ENCODE data around the gene RABIF.
A peak's percentile ranks its signal among the peaks of the same experiment; 100 is the strongest.

RABIF gene

DNA sequence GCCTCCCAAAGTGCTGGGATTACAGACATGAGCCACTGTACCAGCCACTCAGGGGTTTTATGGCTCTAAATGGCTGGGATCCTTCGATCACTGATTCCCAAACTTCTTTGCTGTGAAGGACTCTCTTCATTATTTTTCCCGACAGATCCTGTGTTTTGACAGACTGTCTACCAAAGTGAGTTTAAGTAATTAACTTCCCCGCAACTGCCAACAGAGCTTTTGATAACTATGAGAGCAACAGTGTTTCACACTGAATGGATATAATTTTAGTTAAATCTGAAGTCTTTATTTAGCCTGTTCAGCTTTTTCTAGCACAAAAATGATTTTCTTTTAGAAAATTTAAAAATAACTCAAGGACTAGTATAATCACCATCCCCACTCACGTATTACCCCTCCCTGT lies 12.6 kb upstream of the RABIF start:
- no peaks in the 10 kb centered on the region for H3K27me3 Mint-ChIP-seq
- no peak overlapping the region for H3K4me3 Mint-ChIP-seq
- no peaks in the 10 kb centered on the region for H3K9me3 Mint-ChIP-seq
- no peaks in the 10 kb centered on the region for H3K4me1 Mint-ChIP-seq
- no peak overlapping the region for H3K27ac Mint-ChIP-seq
- no peak for ATAC-seq
- peaks cover 47% of the 10 kb centered on the region for H3K36me3 Mint-ChIP-seq

- no peaks in the 10 kb centered on the region for H3K27me3 Mint-ChIP-seq
- no peak overlapping the region for H3K27ac Mint-ChIP-seq
- H3K4me1 Mint-ChIP-seq = peaks cover 8% of the 10 kb centered on the region
- H3K36me3 Mint-ChIP-seq = peaks cover 46% of the 10 kb centered on the region
- ATAC-seq = no peak
- H3K9me3 Mint-ChIP-seq = no peaks in the 10 kb centered on the region
- H3K4me3 Mint-ChIP-seq = no peak overlapping the region
These were observed 3.6 kb upstream of the RABIF start for GRCh38 chr1:202892501-202892900.

- ATAC-seq = no peak
- Mint-ChIP-seq H3K4me3 (no peak overlapping the region), H3K4me1 (peaks cover 9% of the 10 kb centered on the region), H3K27ac (no peak overlapping the region), H3K9me3 (no peaks in the 10 kb centered on the region), H3K27me3 (no peaks in the 10 kb centered on the region), H3K36me3 (peaks cover 34% of the 10 kb centered on the region)
These were observed 1.4 kb upstream of the RABIF start for GRCh38 chr1:202890392-202890791.

- no peaks in the 10 kb centered on the region for H3K9me3 Mint-ChIP-seq
- ATAC-seq = no peak
- H3K27ac Mint-ChIP-seq = peak overlapping the region; percentile 79
- H3K27me3 Mint-ChIP-seq = no peaks in the 10 kb centered on the region
- peak overlapping the region; percentile 81 for H3K4me3 Mint-ChIP-seq
- peaks cover 15% of the 10 kb centered on the region for H3K36me3 Mint-ChIP-seq
- peaks cover 15% of the 10 kb centered on the region for H3K4me1 Mint-ChIP-seq
These were observed 773 bp downstream of the RABIF start for GRCh38 chr1:202888221-202888530.

DNA sequence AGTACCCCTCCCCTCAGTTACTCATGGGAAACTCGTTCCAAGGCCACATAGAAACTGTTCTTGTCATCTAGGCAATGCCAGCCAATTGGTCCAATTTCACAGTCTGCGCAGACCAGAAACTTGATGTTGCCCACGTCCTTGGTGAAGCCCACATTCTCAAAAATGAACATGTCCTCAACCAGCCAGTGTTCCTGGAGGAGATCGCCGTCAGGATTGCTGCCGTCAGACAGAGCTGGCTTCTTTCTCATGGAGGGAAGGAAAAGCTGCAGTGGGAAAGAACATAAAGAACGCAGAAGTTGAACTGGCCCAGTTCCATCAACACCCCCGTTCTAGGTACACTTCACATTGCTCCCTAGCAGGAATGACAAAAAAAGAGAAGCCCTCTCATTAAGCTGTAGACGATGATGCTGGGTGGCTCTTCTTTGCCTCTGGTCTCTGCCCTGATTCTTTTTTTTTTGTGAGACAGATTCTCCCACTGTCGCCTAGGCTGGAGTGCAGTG lies 7.9 kb downstream of the RABIF start:
- no peak overlapping the region for H3K4me3 Mint-ChIP-seq

GRCh38 chr1:202880062-202880461 lies 8.9 kb downstream of the RABIF start:
- Mint-ChIP-seq H3K36me3 (peaks cover 28% of the 10 kb centered on the region), H3K9me3 (no peaks in the 10 kb centered on the region), H3K4me1 (peaks cover 8% of the 10 kb centered on the region), H3K4me3 (no peak overlapping the region), H3K27me3 (no peaks in the 10 kb centered on the region), H3K27ac (no peak overlapping the region)
- ATAC-seq = no peak

More for the DNA sequence above, 7.9 kb downstream of the RABIF start:
- Mint-ChIP-seq H3K27ac (no peak overlapping the region), H3K9me3 (no peaks in the 10 kb centered on the region), H3K27me3 (no peaks in the 10 kb centered on the region), H3K36me3 (peaks cover 26% of the 10 kb centered on the region), H3K4me1 (peaks cover 8% of the 10 kb centered on the region)
- no peak for ATAC-seq

DNA sequence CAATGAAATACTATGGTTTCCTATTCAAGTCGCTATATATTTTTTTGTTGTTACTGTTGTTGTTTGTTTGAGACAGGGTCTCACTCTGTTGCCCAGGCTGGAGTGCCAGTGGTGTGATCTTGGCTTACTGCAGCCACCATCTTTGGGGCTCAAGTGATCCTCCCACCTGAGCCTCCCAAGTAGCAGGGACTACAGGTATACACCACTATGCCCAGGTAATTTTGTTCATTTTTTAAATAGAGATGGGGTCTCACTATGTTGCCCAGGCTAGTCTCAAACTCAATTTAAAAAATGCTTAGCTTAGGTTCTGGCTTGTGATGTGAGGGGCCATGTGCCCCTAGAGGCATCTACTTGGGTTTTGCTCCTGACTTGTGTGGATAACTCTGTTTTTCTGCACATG lies 9.8 kb downstream of the RABIF start:
- Mint-ChIP-seq H3K4me3 (no peak overlapping the region), H3K27ac (no peak overlapping the region), H3K4me1 (peaks cover 8% of the 10 kb centered on the region), H3K36me3 (peaks cover 28% of the 10 kb centered on the region), H3K27me3 (no peaks in the 10 kb centered on the region), H3K9me3 (no peaks in the 10 kb centered on the region)
- ATAC-seq = no peak

DNA sequence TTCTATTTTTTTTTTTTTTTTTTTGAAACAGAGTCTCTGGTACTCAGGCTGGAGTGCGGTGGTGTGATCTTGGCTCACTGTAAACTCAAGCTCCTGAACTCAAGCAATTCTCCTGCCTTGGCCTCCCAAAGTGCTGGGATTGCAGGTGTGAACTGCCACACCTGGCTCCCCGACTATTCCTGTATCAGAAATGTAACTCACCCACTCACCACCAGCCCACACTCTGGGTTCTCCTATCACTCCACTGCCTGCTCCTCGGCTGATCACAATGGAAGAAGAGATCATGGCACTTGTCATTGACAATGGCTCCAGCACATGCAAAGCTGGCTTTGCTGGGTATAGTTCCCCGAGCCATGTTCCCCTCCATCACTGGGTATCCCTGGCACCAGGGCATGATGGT lies 15.9 kb downstream of the RABIF start:
- Mint-ChIP-seq H3K4me3 (no peak overlapping the region), H3K27me3 (peaks cover 15% of the 10 kb centered on the region), H3K4me1 (no peaks in the 10 kb centered on the region), H3K36me3 (peaks cover 7% of the 10 kb centered on the region), H3K27ac (no peak overlapping the region), H3K9me3 (no peaks in the 10 kb centered on the region)
- no peak for ATAC-seq

DNA sequence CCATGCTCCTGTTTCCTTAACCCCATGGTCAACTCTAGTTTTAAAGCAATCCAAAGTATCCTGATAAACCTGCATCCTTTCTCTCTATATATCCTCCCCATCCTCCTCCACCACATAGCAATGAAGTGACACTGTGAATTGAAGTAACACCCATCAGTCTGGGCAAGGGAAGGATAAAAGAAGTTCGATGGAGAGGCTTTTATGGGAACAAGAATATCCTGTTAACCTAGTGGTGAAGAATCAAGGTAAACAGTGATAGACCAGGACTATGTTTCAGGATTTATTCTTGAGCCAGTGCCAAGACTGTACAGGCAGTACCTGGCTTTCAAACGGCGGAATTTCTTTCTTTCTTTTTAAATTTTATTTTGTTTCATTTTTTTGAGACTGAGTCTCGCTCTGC lies 17.6 kb downstream of the RABIF start:
- Mint-ChIP-seq H3K27ac (no peak overlapping the region), H3K9me3 (no peaks in the 10 kb centered on the region), H3K4me3 (no peak overlapping the region), H3K36me3 (peaks cover 5% of the 10 kb centered on the region), H3K4me1 (no peaks in the 10 kb centered on the region), H3K27me3 (peaks cover 23% of the 10 kb centered on the region)
- ATAC-seq = no peak

GRCh38 chr1:202862679-202863560 lies 26.0 kb downstream of the RABIF start:
- H3K27me3 Mint-ChIP-seq = peaks cover 33% of the 10 kb centered on the region
- no peaks in the 10 kb centered on the region for H3K36me3 Mint-ChIP-seq
- no peak overlapping the region for H3K4me3 Mint-ChIP-seq
- peaks cover 17% of the 10 kb centered on the region for H3K4me1 Mint-ChIP-seq
- ATAC-seq = no peak
- no peaks in the 10 kb centered on the region for H3K9me3 Mint-ChIP-seq
- no peak overlapping the region for H3K27ac Mint-ChIP-seq

- Mint-ChIP-seq H3K9me3 (no peaks in the 10 kb centered on the region), H3K27ac (no peak overlapping the region), H3K4me1 (peaks cover 17% of the 10 kb centered on the region), H3K4me3 (peak overlapping the region; percentile 92), H3K36me3 (no peaks in the 10 kb centered on the region), H3K27me3 (peaks cover 27% of the 10 kb centered on the region)
- peak; percentile 93 for ATAC-seq
These were observed 27.4 kb downstream of the RABIF start for GRCh38 chr1:202861420-202862132.

GRCh38 chr1:202860744-202861419 lies 28.1 kb downstream of the RABIF start:
- Mint-ChIP-seq H3K27ac (no peak overlapping the region), H3K4me3 (peak overlapping the region; percentile 92), H3K36me3 (no peaks in the 10 kb centered on the region), H3K9me3 (no peaks in the 10 kb centered on the region), H3K4me1 (peaks cover 17% of the 10 kb centered on the region), H3K27me3 (peaks cover 20% of the 10 kb centered on the region)
- ATAC-seq = peak; percentile 60

DNA sequence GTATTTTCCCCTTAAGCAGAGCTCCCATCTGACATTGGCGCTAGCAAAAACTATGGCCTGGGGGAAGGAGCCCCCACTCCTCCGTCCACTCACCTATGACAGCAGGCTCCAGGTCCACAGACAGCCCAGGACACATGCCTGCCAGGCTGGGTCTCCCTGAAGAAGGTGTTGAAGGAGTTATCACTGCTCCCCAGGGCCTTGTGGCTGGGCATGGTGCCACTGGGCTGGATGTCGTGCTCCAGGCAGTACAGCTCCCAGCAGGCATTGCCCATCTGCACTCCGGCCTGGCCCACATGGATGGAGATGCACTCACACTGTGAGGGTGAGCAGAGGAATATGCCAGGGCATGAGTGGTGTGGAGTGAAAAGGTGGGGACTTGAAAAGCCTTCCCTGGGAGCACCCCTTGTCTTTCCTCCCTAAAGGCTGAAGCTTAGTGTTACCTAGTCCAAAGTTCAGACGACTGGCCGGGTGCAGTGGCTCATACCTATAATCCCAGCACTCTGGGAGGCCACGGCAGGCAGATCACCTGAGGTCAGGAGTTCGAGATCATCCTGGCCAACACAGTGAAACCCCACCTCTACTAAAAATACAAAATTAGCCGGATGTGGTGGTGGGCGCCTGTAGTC lies 30.0 kb downstream of the RABIF start:
- peaks cover 17% of the 10 kb centered on the region for H3K4me1 Mint-ChIP-seq
- H3K27ac Mint-ChIP-seq = no peak overlapping the region
- no peaks in the 10 kb centered on the region for H3K36me3 Mint-ChIP-seq
- no peak for ATAC-seq
- H3K27me3 Mint-ChIP-seq = peaks cover under 1% of the 10 kb centered on the region
- H3K9me3 Mint-ChIP-seq = no peaks in the 10 kb centered on the region
- no peak overlapping the region for H3K4me3 Mint-ChIP-seq

- Mint-ChIP-seq H3K4me1 (peaks cover 17% of the 10 kb centered on the region), H3K27ac (no peak overlapping the region), H3K9me3 (no peaks in the 10 kb centered on the region), H3K27me3 (no peaks in the 10 kb centered on the region), H3K4me3 (no peak overlapping the region), H3K36me3 (no peaks in the 10 kb centered on the region)
- ATAC-seq = no peak
These were observed 30.6 kb downstream of the RABIF start for GRCh38 chr1:202858331-202858730.

GRCh38 chr1:202857136-202857610 lies 31.8 kb downstream of the RABIF start:
- peaks cover 15% of the 10 kb centered on the region for H3K4me1 Mint-ChIP-seq
- ATAC-seq = no peak

More at GRCh38 chr1:202857136-202857610, 31.8 kb downstream of the RABIF start:
- no peaks in the 10 kb centered on the region for H3K36me3 Mint-ChIP-seq
- H3K4me3 Mint-ChIP-seq = no peak overlapping the region
- H3K27me3 Mint-ChIP-seq = no peaks in the 10 kb centered on the region
- no peak overlapping the region for H3K27ac Mint-ChIP-seq
- H3K9me3 Mint-ChIP-seq = no peaks in the 10 kb centered on the region
